IMR-90 (cell line): ENCODE measurements around the gene FAM180A. TPM values are rescaled to one million over a fixed set of nuclear protein-coding genes. Genes with fewer than 3 reads are reported as not detected.
A peak's percentile ranks its signal among the peaks of the same experiment; 100 is the strongest.

Experiments used
- ATAC-seq: fragments of 200-7000 bp; cut with Tn5 transposase; 2 replicates; pipeline ENCODE4 v1.9.1; 2020; ENCODE audit warnings: low read depth, mild to moderate bottlenecking, moderate library complexity
- BruUV-seq: library from RNA; stranded (reverse); fragments of 400-500 nt; replicated peaks from 2 replicates; lab custom pipeline; 2021; lab: Mats Ljungman, UMichigan
- CTCF ChIA-PET: fragments of 300-600 bp; formaldehyde crosslinking; extraction: SDS; loops from one replicate; lab custom pipeline; 2021; ENCODE audit warnings: antibody characterized with exemption; lab: Yijun Ruan, JAX
- POLR2A ChIA-PET: fragments of 300-600 bp; sonication (Branson Sonifier 250); formaldehyde crosslinking; loops from one replicate; lab custom pipeline; 2022; ENCODE audit warnings: antibody characterized with exemption; ENCODE audit not compliant: unreplicated experiment; lab: Charles Lee
- DNase-seq: peaks from one replicate; pipeline ENCODE4 v3.0.0; 2013
- H2AFZ ChIP-seq: replicated peaks from 2 replicates; pipeline ENCODE3; 2013; ENCODE audit warnings: low read length, mild to moderate bottlenecking; ENCODE audit not compliant: poor library complexity
- H2AK5ac ChIP-seq: 2 replicates; pipeline ENCODE4 v1.6.1; 2013; ENCODE audit warnings: low read depth, low read length, inconsistent platforms
- H2AK9ac ChIP-seq: replicated peaks from 2 replicates; pipeline ENCODE3; 2013; ENCODE audit warnings: mild to moderate bottlenecking, low read depth, low read length, moderate library complexity; ENCODE audit not compliant: poor library complexity
- H2BK120ac ChIP-seq: 2 replicates; pipeline ENCODE4 v1.6.1; 2013; ENCODE audit warnings: low read depth, low read length, inconsistent platforms
- H2BK15ac ChIP-seq: 3 replicates; pipeline ENCODE4 v1.6.1; 2013; ENCODE audit warnings: low read depth, low read length, inconsistent platforms
- H2BK20ac ChIP-seq: 2 replicates; pipeline ENCODE4 v1.6.1; 2013; ENCODE audit warnings: low read depth, mild to moderate bottlenecking, inconsistent platforms, low read length, moderate library complexity
- H2BK5ac ChIP-seq: 2 replicates; pipeline ENCODE4 v1.6.1; 2013; ENCODE audit warnings: mild to moderate bottlenecking, low read depth, low read length, inconsistent platforms; ENCODE audit not compliant: poor library complexity, severe bottlenecking
- H3K14ac ChIP-seq: replicated peaks from 2 replicates; pipeline ENCODE4 v1.6.1; 2013; ENCODE audit warnings: low read depth, low read length, inconsistent platforms
- H3K18ac ChIP-seq: 2 replicates; pipeline ENCODE4 v1.6.1; 2013; ENCODE audit warnings: low read depth, low read length, control low read depth
- H3K23ac ChIP-seq: 2 replicates; pipeline ENCODE4 v1.6.1; 2013; ENCODE audit warnings: low read depth, low read length, inconsistent platforms
- H3K27ac ChIP-seq: 2 replicates; pipeline ENCODE4 v1.5.1; 2013; ENCODE audit warnings: mild to moderate bottlenecking, control low read depth, low read length; ENCODE audit not compliant: insufficient read depth
- H3K27me3 ChIP-seq: 2 replicates; pipeline ENCODE4 v1.6.1; 2013; ENCODE audit warnings: low read length; ENCODE audit not compliant: control insufficient read depth, insufficient read depth
- H3K36me3 ChIP-seq: 2 replicates; pipeline ENCODE4 v1.6.1; 2013; ENCODE audit warnings: low read length, mixed read lengths; ENCODE audit not compliant: control insufficient read depth, insufficient read depth
- H3K4ac ChIP-seq: 2 replicates; pipeline ENCODE4 v1.6.1; 2013; ENCODE audit warnings: low read depth, low read length, inconsistent platforms
- H3K4me1 ChIP-seq: 2 replicates; pipeline ENCODE4 v1.6.1; 2013; ENCODE audit warnings: low read length, mixed read lengths; ENCODE audit not compliant: control insufficient read depth, insufficient read depth
- H3K4me2 ChIP-seq: 2 replicates; pipeline ENCODE4 v1.6.1; 2013; ENCODE audit warnings: low read depth, mild to moderate bottlenecking, control low read depth, low read length, moderate library complexity
- H3K4me3 ChIP-seq: 2 replicates; pipeline ENCODE4 v1.5.1; 2013; ENCODE audit warnings: low read depth, mild to moderate bottlenecking, control low read depth, low read length, moderate library complexity; ENCODE audit not compliant: insufficient read depth
- H3K56ac ChIP-seq: 2 replicates; pipeline ENCODE4 v1.6.1; 2013; ENCODE audit warnings: low read length, inconsistent platforms; ENCODE audit not compliant: insufficient read depth; ENCODE audit errors: extremely low read depth
- H3K79me1 ChIP-seq, 2 experiments: 2 replicates each; pipeline ENCODE4 v1.6.1; 2013; ENCODE audit warnings: low read length in 2 of 2, inconsistent platforms in 1 of 2, low read depth in 1 of 2
- H3K9ac ChIP-seq: 2 replicates; pipeline ENCODE4 v1.6.1; 2013; ENCODE audit warnings: low read depth, low read length, control low read depth
- H3K9me1 ChIP-seq: 2 replicates; pipeline ENCODE4 v1.6.1; 2013; ENCODE audit warnings: low read length, inconsistent platforms; ENCODE audit not compliant: insufficient read depth
- H3K9me3 ChIP-seq: 2 replicates; pipeline ENCODE4 v1.6.1; 2013; ENCODE audit warnings: low read length; ENCODE audit not compliant: control insufficient read depth, insufficient read depth
- H4K20me1 ChIP-seq: 2 replicates; pipeline ENCODE4 v1.6.1; 2013; ENCODE audit warnings: low read length, inconsistent platforms; ENCODE audit not compliant: insufficient read depth
- H4K5ac ChIP-seq: 2 replicates; pipeline ENCODE4 v1.6.1; 2013; ENCODE audit warnings: mild to moderate bottlenecking, low read depth, low read length, control low read depth
- H4K8ac ChIP-seq, 2 experiments: 2 replicates each; pipeline ENCODE4 v1.6.1; 2013; ENCODE audit warnings: low read depth in 2 of 2, low read length in 2 of 2, control low read depth in 1 of 2, inconsistent platforms in 1 of 2
- H4K91ac ChIP-seq: 2 replicates; pipeline ENCODE4 v1.6.1; 2013; ENCODE audit warnings: low read depth, low read length, inconsistent platforms; ENCODE audit not compliant: insufficient read depth
- CEBPB ChIP-seq: IDR thresholded peaks from 2 replicates; pipeline ENCODE4 v1.6.1; 2012; ENCODE audit warnings: low read depth, low read length, improper control_type of control experiment
- SMC3 ChIP-seq: fragments of 150-350 bp; IDR thresholded peaks from 2 replicates; pipeline ENCODE4 v1.6.1; 2016; ENCODE audit warnings: low read depth, mild to moderate bottlenecking, antibody characterized with exemption, low read length, moderate library complexity
- WGBS, 2 experiments: methylation state at CpG; one replicate each; pipeline versions ENCODE4 v1.1.5 to v1.1.7; 2013; ENCODE audit warnings: missing lambda C conversion rate in 2 of 2; ENCODE audit not compliant: insufficient read length in 1 of 2; ENCODE audit errors: extremely low coverage in 2 of 2; 5-methylcytosine and 5-hydroxymethylcytosine counted together
- dilution Hi-C: fragments of 300-500 bp; cut with HindIII; formaldehyde crosslinking; loops from one replicate; pipeline ENCODE4 v1.14.3; 2018; ENCODE audit warnings: low sequenced_read_pairs; ENCODE audit not compliant: unreplicated experiment
- in situ Hi-C: fragments of 300-500 bp; cut with MboI; formaldehyde crosslinking; loops from 3 replicates; pipeline ENCODE4 v1.14.3; 2019; ENCODE audit warnings: low sequenced_read_pairs, inconsistent platforms, mixed read lengths
- intact Hi-C: fragments of 100-400 bp; cut with micrococcal nuclease; formaldehyde crosslinking; loops from 2 replicates; pipeline ENCODE4 v1.10.0; 2022
- polyA plus RNA-seq, 3 experiments: library from polyadenylated mRNA; depleted of rRNA; stranded (reverse); fragments of >200 nt; gene quantifications; 2 replicates each; pipeline ENCODE4 v1.2.3, GENCODE V29; 2012; ENCODE audit warnings: low replicate concordance in 1 of 3
- total RNA-seq: library from RNA; depleted of rRNA; stranded (reverse); fragments of >200 nt; gene quantifications from 2 replicates; pipeline ENCODE4 v1.2.3, GENCODE V29; 2012

FAM180A gene
- total and polyA plus RNA-seq, 2 of the 4 experiments (the other 2 are of a cell fraction) = 1.3 to 2.0 TPM

- Histone ChIP-seq H3K36me3 (no peaks in the 10 kb centered on the region), H3K9me3 (no peaks in the 10 kb centered on the region), H2BK15ac (no peak overlapping the region), H3K4me3 (no peak overlapping the region), H3K4ac (no peak overlapping the region), H3K9ac (no peak overlapping the region), H3K56ac (no peak overlapping the region), H3K4me1 (no peaks in the 10 kb centered on the region), H3K9me1 (no peaks in the 10 kb centered on the region), H2BK20ac (no peak overlapping the region), H3K23ac (no peak overlapping the region), H3K14ac (peak overlapping the region; percentile 15; the same call in 1 of the 2 replicates), H3K79me1 (no peaks in the 10 kb centered on the region), H2BK5ac (no peak overlapping the region), H2BK120ac (no peak overlapping the region), H4K91ac (no peak overlapping the region), H3K27ac (no peak overlapping the region), H4K20me1 (no peaks in the 10 kb centered on the region), H3K18ac (no peak overlapping the region), H3K27me3 (peaks cover 3% of the 10 kb centered on the region), H2AFZ (no peak overlapping the region), H2AK5ac (no peak overlapping the region), H4K5ac (no peak overlapping the region), H3K4me2 (no peak overlapping the region), H4K8ac (no peak overlapping the region), H2AK9ac (peak overlapping the region; percentile 9)
- CTCF ChIA-PET = no interaction called here
- dilution Hi-C loops (no loop called here), in situ Hi-C loops (no loop called here), intact Hi-C loops (no loop called here)
- POLR2A ChIA-PET = no interaction called here
- ATAC-seq (no peak), DNase-seq (no peak)
- 94% methylated on average over 3 of the region's 8 CpGs; no CpG with 5 or more reads in 1 of the 2 experiments for WGBS, 2 experiments
- TF ChIP-seq SMC3 (no peak), CEBPB (peak; percentile 75)
- BruUV-seq = no TSS peak
Observed at GRCh38 chr7:135784013-135784412, 35.4 kb upstream of the FAM180A start.
